ENCODE measurements around the gene ZC3H7B. TPM values are rescaled to one million over a fixed set of nuclear protein-coding genes. Genes with fewer than 3 reads are reported as not detected.

The ZC3H7B gene
- total RNA-seq, 4 donors from 2014 or later, result 29.5 to 43.6 (median 35.7) TPM

DNA sequence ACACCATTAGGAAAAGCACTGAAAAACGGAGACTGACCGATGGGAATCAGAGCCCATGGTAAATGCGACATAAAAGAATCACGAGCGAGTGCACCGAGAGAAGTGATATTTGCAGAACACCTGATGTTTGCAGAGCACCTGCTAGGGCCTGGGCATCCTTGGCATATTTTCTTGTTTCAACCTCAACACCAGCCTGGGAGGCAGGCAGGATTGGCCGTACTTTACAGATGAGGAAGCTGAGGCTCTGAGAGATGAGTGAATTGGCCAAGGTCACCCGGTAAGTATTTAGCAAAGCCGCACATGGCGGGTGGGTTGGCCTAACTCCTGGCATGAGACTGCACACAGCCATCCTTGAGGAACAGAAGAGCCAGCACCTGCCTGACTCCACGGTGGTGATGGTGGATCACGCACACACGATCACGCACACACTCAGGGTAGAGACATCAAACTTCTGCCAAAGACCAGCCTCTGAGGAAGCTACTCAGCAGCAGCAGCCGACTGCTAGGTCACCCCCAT, 39.0 kb upstream of the ZC3H7B start:
- Histone ChIP-seq H3K36me3 (peaks cover 0 to 55% (median 22%) of the 10 kb centered on the region in 4 donors), H3K27ac (no peak overlapping the region), H3K4me1 (no peaks in the 10 kb centered on the region), H3K4me3 (no peak overlapping the region), H3K27me3 (no peaks in the 10 kb centered on the region), H3K9me3 (no peaks in the 10 kb centered on the region)
- intact Hi-C loops (cut with DNase I; ENCODE audit: low total_unique reads) (no loop called here), in situ Hi-C loops (cut with MboI; ENCODE audit: low pct_ligation_motif_present in 1 of 4, low pct_unique_long_range_greater_than_20kb in 1 of 4, low sequenced_read_pairs in 3 of 4) (no loop called here)
- TF ChIP-seq CTCF (IDR thresholded peaks at IDR 0.05) (no peak), POLR2AphosphoS5 (IDR thresholded peaks at IDR 0.05) (no peak), EP300 (IDR thresholded peaks at IDR 0.05; ENCODE audit: low read depth) (no peak), POLR2A (IDR thresholded peaks at IDR 0.05) (no peak)
- no peak for DNase-seq
- WGBS, 2 donors (ENCODE audit: low coverage in 1 of 2), result 97 to 100% methylated on average over 3 to 15 of the region's 15 CpGs

DNA sequence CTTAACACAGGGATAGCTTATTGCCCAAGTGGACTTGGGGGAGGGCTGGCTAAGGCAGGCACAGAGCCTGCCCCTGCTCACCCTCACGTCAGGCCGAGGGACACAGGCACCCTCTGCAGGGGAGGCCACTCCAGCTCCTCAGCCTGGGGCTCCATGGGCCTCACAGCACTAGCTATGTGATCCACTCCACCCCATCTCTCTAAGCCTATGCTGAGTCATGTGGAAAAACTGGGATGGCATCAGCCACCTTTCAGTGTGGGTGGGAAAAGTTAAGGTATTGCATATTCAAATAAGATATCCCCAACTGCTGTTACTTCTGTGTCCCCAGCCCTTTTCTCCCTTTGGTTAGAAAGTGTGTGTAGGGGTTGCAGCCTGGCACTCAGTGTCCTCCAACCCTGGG, 37.6 kb upstream of the ZC3H7B start:
- Histone ChIP-seq H3K4me3 (no peak overlapping the region), H3K27me3 (no peaks in the 10 kb centered on the region), H3K36me3 (peaks cover 0 to 64% (median 28%) of the 10 kb centered on the region in 4 donors), H3K9me3 (no peaks in the 10 kb centered on the region), H3K27ac (no peak overlapping the region), H3K4me1 (no peaks in the 10 kb centered on the region)
- in situ Hi-C loops (cut with MboI; ENCODE audit: low pct_ligation_motif_present in 1 of 4, low pct_unique_long_range_greater_than_20kb in 1 of 4, low sequenced_read_pairs in 3 of 4), result no loop called here
- WGBS, 2 donors (ENCODE audit: low coverage in 1 of 2), result 100% methylated on average over 2 of the region's 2 CpGs; no CpG with 5 or more reads in 1 of the 2 donors
- intact Hi-C loops (cut with DNase I; ENCODE audit: low total_unique reads), result no loop called here
- DNase-seq, result no peak
- TF ChIP-seq CTCF (IDR thresholded peaks at IDR 0.05) (no peak), EP300 (IDR thresholded peaks at IDR 0.05; ENCODE audit: low read depth) (no peak), POLR2A (IDR thresholded peaks at IDR 0.05) (no peak), POLR2AphosphoS5 (IDR thresholded peaks at IDR 0.05) (no peak)

DNA sequence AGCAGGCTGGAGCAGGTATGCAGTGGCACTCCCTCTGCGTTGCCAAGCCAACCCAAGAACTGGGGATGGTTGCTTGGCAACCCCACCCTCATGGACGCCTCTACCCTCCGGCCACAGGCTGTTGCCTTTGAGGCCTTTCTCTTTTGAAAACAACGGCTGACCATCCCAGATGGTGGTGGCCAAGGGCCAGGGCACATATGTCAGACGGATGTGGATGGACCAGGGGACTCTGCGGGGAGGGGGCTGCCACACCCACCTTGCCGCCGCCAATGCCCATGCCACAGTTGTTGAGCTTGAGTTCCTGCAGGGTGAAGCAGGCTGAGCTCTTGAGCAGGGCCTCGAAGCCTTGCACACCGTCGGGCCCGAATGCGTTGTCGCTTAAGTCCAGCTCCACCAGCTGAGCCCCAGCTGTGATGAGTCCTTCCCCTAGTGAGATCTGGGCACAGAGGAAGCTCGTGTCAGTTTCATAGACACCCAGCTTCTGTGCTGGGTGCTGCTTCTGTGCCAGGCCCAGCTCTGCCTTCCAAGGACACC, 36.9 kb upstream of the ZC3H7B start:
- Histone ChIP-seq H3K27me3 (no peaks in the 10 kb centered on the region), H3K4me3 (no peak overlapping the region), H3K36me3 (peaks cover 0 to 62% (median 29%) of the 10 kb centered on the region in 4 donors), H3K27ac (no peak overlapping the region), H3K9me3 (no peaks in the 10 kb centered on the region), H3K4me1 (no peaks in the 10 kb centered on the region)
- intact Hi-C loops (cut with DNase I; ENCODE audit: low total_unique reads), result no loop called here
- TF ChIP-seq POLR2A (IDR thresholded peaks at IDR 0.05) (no peak), EP300 (IDR thresholded peaks at IDR 0.05; ENCODE audit: low read depth) (no peak), POLR2AphosphoS5 (IDR thresholded peaks at IDR 0.05) (no peak), CTCF (IDR thresholded peaks at IDR 0.05) (no peak)
- no peak for DNase-seq
- WGBS, 2 donors (ENCODE audit: low coverage in 1 of 2), result 91% methylated on average over 15 of the region's 15 CpGs; no CpG with 5 or more reads in 1 of the 2 donors
- in situ Hi-C loops (cut with MboI; ENCODE audit: low pct_ligation_motif_present in 1 of 4, low pct_unique_long_range_greater_than_20kb in 1 of 4, low sequenced_read_pairs in 3 of 4), result no loop called here

DNA sequence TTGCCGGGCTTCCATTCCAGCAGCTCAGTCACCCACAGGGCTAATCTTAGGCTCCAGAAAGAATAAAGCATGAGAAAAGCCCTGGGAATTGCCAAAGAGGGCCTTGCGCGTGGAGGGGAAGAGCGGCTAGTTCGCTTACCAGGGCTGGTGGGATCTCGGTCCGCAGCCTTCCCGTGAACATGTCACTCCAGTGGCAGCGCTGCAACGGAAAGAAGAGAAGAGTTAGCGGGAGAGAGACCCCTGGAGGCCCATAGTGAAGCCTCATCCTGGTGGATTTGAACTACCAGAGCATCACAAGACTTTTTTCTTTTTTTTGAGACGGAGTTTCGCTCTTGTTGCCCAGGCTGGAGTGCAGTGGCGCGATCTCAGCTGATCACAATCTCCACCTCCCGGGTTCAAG, 33.4 kb upstream of the ZC3H7B start:
- Histone ChIP-seq H3K4me1 (no peaks in the 10 kb centered on the region), H3K27me3 (no peaks in the 10 kb centered on the region), H3K9me3 (no peaks in the 10 kb centered on the region), H3K27ac (no peak overlapping the region), H3K36me3 (peaks cover 0 to 61% (median 22%) of the 10 kb centered on the region in 4 donors), H3K4me3 (no peak overlapping the region)
- intact Hi-C loops (cut with DNase I; ENCODE audit: low total_unique reads), result no loop called here
- WGBS, 2 donors (ENCODE audit: low coverage in 1 of 2), result 94% methylated on average over 12 to 16 of the region's 16 CpGs
- in situ Hi-C loops (cut with MboI; ENCODE audit: low pct_ligation_motif_present in 1 of 4, low pct_unique_long_range_greater_than_20kb in 1 of 4, low sequenced_read_pairs in 3 of 4), result no loop called here
- no peak for DNase-seq
- TF ChIP-seq EP300 (IDR thresholded peaks at IDR 0.05; ENCODE audit: low read depth), result no peak
- no peak for TF ChIP-seq POLR2A (IDR thresholded peaks at IDR 0.05)
- TF ChIP-seq CTCF (IDR thresholded peaks at IDR 0.05), result no peak
- no peak for TF ChIP-seq POLR2AphosphoS5 (IDR thresholded peaks at IDR 0.05)
